A549 (cell line): ENCODE data around the gene COL1A1. TPM values are rescaled to one million over a fixed set of nuclear protein-coding genes. Genes with fewer than 3 reads are reported as not detected.

Source experiments
- ATAC-seq, 2 experiments: fragments of 200-7000 bp in 1 of 2; fragments of >200 bp in 1 of 2; cut with Nextera tagmentation in 1 of 2; cut with Tn5 transposase in 1 of 2; 3 replicates each; pipeline versions ENCODE4 v1.8.0 to v1.9.1; 2018 to 2020; ENCODE audit warnings: mild to moderate bottlenecking in 1 of 2, moderate library complexity in 1 of 2
- CTCF ChIA-PET: fragments of 300-600 bp; sonication (Branson Sonifier 250); formaldehyde crosslinking; extraction: SDS; loops from one replicate; lab custom pipeline; 2021; ENCODE audit warnings: antibody characterized with exemption, inconsistent platforms; lab: Yijun Ruan, JAX
- POLR2A ChIA-PET: fragments of 350-600 bp; formaldehyde crosslinking; extraction: SDS; loops from one replicate; lab custom pipeline; 2021; ENCODE audit warnings: antibody characterized with exemption, inconsistent platforms; lab: Yijun Ruan, JAX
- DNase-seq, 2 experiments: peaks; one replicate each; pipeline versions ENCODE4 v3.0.0 to v3.0.0-alpha.2; 2011 to 2016; ENCODE audit warnings: low read depth in 1 of 2, low spot score in 1 of 2
- FAIRE-seq: peaks from 2 replicates; lab custom pipeline; 2011; peaks lifted over from hg19 to GRCh38; lab: Jason Lieb, UNC
- H3K27ac ChIP-seq, 2 experiments: fragments of >200 bp; sonication (Bioruptor Twin); formaldehyde crosslinking; 3 replicates each; pipeline ENCODE4 v1.5.1; 2016 to 2017
- H3K4me1 ChIP-seq: fragments of >200 bp; sonication (Bioruptor Twin); formaldehyde crosslinking; 3 replicates; pipeline ENCODE4 v1.6.1; 2016
- H3K4me2 ChIP-seq: fragments of >200 bp; sonication (Bioruptor Twin); formaldehyde crosslinking; 3 replicates; pipeline ENCODE4 v1.6.1; 2016
- H3K4me3 ChIP-seq: fragments of >200 bp; sonication (Bioruptor Twin); formaldehyde crosslinking; 3 replicates; pipeline ENCODE4 v1.5.1; 2016
- H3K9me3 ChIP-seq: fragments of >200 bp; sonication (Bioruptor Twin); formaldehyde crosslinking; 3 replicates; pipeline ENCODE4 v1.6.1; 2016
- BHLHE40 ChIP-seq: IDR thresholded peaks from 2 replicates; pipeline ENCODE4 v1.6.1; 2012; ENCODE audit warnings: low read depth, low read length, inconsistent platforms
- CBX8 ChIP-seq: fragments of 200-600 bp; sonication (generic); IDR thresholded peaks from 2 replicates; pipeline ENCODE4 v1.6.1; 2016
- CEBPB ChIP-seq, 2 experiments: fragments of >200 bp in 1 of 2; sonication (Bioruptor Twin) in 1 of 2; formaldehyde crosslinking in 1 of 2; IDR thresholded peaks; 2 replicates each; pipeline ENCODE4 v1.6.1; 2012 to 2016
- CHD2 ChIP-seq: fragments of 150-350 bp; IDR thresholded peaks from 2 replicates; pipeline ENCODE4 v1.6.1; 2014; ENCODE audit warnings: low read length; ENCODE audit not compliant: partially characterized antibody
- ESRRA ChIP-seq: fragments of 150-350 bp; IDR thresholded peaks from 2 replicates; pipeline ENCODE4 v1.6.1; 2014; ENCODE audit warnings: mild to moderate bottlenecking, low read length, borderline replicate concordance
- FOSL2 ChIP-seq, 2 experiments: fragments of 450-650 bp in 1 of 2; fragments of >200 bp in 1 of 2; sonication (Bioruptor Twin) in 1 of 2; formaldehyde crosslinking; IDR thresholded peaks; 2 replicates each; pipeline versions ENCODE4 v1.5.0 to v1.6.1; 2016 to 2020; ENCODE audit warnings: mild to moderate bottlenecking in 1 of 2, moderate library complexity in 1 of 2
- HDAC2 ChIP-seq: fragments of 200-600 bp; sonication (generic); IDR thresholded peaks from 2 replicates; pipeline ENCODE4 v1.6.1; 2016
- HOXA7 ChIP-seq: fragments of 250-450 bp; sonication (Bioruptor Pico); IDR thresholded peaks from 2 replicates; pipeline ENCODE4 v1.5.0; 2020; ENCODE audit warnings: mild to moderate bottlenecking, moderate library complexity
- HOXB13 ChIP-seq: fragments of 250-450 bp; sonication (Bioruptor Pico); IDR thresholded peaks from 2 replicates; pipeline ENCODE4 v1.5.0; 2020; ENCODE audit warnings: low read depth, mild to moderate bottlenecking, moderate library complexity
- KDM1A ChIP-seq: fragments of 200-600 bp; sonication (generic); IDR thresholded peaks from 2 replicates; pipeline ENCODE4 v1.6.1; 2016; ENCODE audit warnings: low read depth, mild to moderate bottlenecking
- NFE2L2 ChIP-seq: fragments of 150-350 bp; conservative IDR thresholded peaks from 2 replicates; pipeline ENCODE4 v1.6.1; 2014; ENCODE audit warnings: low read length
- NPAS2 ChIP-seq: fragments of 250-450 bp; sonication (Bioruptor Pico); IDR thresholded peaks from 2 replicates; pipeline ENCODE4 v1.8.0; 2022; ENCODE audit warnings: mild to moderate bottlenecking, moderate library complexity, borderline replicate concordance
- NR3C1 ChIP-seq: fragments of >200 bp; sonication (Bioruptor Twin); formaldehyde crosslinking; IDR thresholded peaks from 3 replicates; pipeline ENCODE4 v1.6.1; 2017
- PHF8 ChIP-seq: fragments of 200-600 bp; sonication (generic); IDR thresholded peaks from 2 replicates; pipeline ENCODE4 v1.6.1; 2016; ENCODE audit warnings: low read depth, mild to moderate bottlenecking, antibody characterized with exemption, moderate library complexity, borderline replicate concordance
- POLR2A ChIP-seq: IDR thresholded peaks from 2 replicates; pipeline ENCODE4 v1.6.1; 2012; ENCODE audit warnings: mild to moderate bottlenecking, low read length
- RAD21 ChIP-seq, 2 experiments: fragments of >200 bp in 1 of 2; sonication (Bioruptor Twin) in 1 of 2; formaldehyde crosslinking in 1 of 2; IDR thresholded peaks in 1 of 2; conservative IDR thresholded peaks in 1 of 2; 2 replicates in 1 of 2; 3 replicates in 1 of 2; pipeline ENCODE4 v1.6.1; 2012 to 2018; ENCODE audit warnings: inconsistent platforms in 1 of 2
- RARB ChIP-seq: fragments of 250-450 bp; sonication (Bioruptor Pico); IDR thresholded peaks from 2 replicates; pipeline ENCODE4 v1.8.0; 2021; ENCODE audit warnings: mild to moderate bottlenecking, moderate library complexity
- RCOR1 ChIP-seq: fragments of 150-350 bp; IDR thresholded peaks from 2 replicates; pipeline ENCODE4 v1.6.1; 2014; ENCODE audit warnings: antibody characterized with exemption, low read length, low read depth
- RFX5 ChIP-seq: fragments of 450-650 bp; IDR thresholded peaks from 2 replicates; pipeline ENCODE4 v1.7.1; 2014; ENCODE audit warnings: antibody characterized with exemption, mild to moderate bottlenecking, moderate library complexity
- SMC3 ChIP-seq: fragments of >200 bp; sonication (Bioruptor Twin); formaldehyde crosslinking; IDR thresholded peaks from 3 replicates; pipeline ENCODE4 v1.6.1; 2018; ENCODE audit warnings: inconsistent platforms
- TP53 ChIP-seq: fragments of 250-450 bp; sonication (Bioruptor Pico); IDR thresholded peaks from 2 replicates; pipeline ENCODE4 v1.5.0; 2021; ENCODE audit warnings: mild to moderate bottlenecking, moderate library complexity
- WGBS: methylation state at CpG from one replicate; pipeline ENCODE4 v1.1.6; 2017; ENCODE audit errors: missing lambda C conversion rate; 5-methylcytosine and 5-hydroxymethylcytosine counted together
- polyA minus RNA-seq: library from RNA; depleted of rRNA, polyadenylated mRNA; stranded (reverse); fragments of >200 nt; gene quantifications from 2 replicates; pipeline ENCODE4 v1.2.3, GENCODE V29; 2011; rRNA and poly(A)+ RNA removed
- polyA plus RNA-seq, 4 experiments: library from polyadenylated mRNA; depleted of rRNA in 3 of 4; stranded (reverse); fragments of >200 nt; fragmentation: RNase III in 1 of 4; extraction: RNeasy Plus Mini Kit Qiagen cat#74134 plus additional on column Dnase treatment in 1 of 4; gene quantifications; 2 replicates in 3 of 4; 3 replicates in 1 of 4; pipeline ENCODE4 v1.2.3, GENCODE V29; 2011 to 2017
- TF ChIP-seq, protein P1 (sequence below): fragments of 200-600 bp; sonication (generic); IDR thresholded peaks from 2 replicates; pipeline ENCODE4 v1.6.1; 2016; ENCODE audit warnings: antibody characterized with exemption, mild to moderate bottlenecking, moderate library complexity
- TF ChIP-seq, protein P2 (sequence below): IDR thresholded peaks from 2 replicates; pipeline ENCODE4 v1.6.1; 2012
- TF ChIP-seq, protein P3 (sequence below): fragments of 450-650 bp; IDR thresholded peaks from 2 replicates; pipeline ENCODE4 v1.6.1; 2014; ENCODE audit warnings: antibody characterized with exemption
- TF ChIP-seq, protein P4 (sequence below): fragments of >200 bp; sonication (Bioruptor Twin); formaldehyde crosslinking; IDR thresholded peaks from 2 replicates; pipeline ENCODE4 v1.6.1; 2016
- TF ChIP-seq, protein P5 (sequence below): fragments of 250-450 bp; sonication (Bioruptor Pico); IDR thresholded peaks from 2 replicates; pipeline ENCODE4 v1.5.0; 2020; ENCODE audit warnings: low read depth, mild to moderate bottlenecking, moderate library complexity

Gene COL1A1
- polyA plus RNA-seq (2011; rRNA removed) (4.4 and 4.6 TPM in 2 replicates), polyA plus RNA-seq (2017; fragmentation: RNase III; extraction: RNeasy Plus Mini Kit Qiagen cat#74134 plus additional on column Dnase treatment) (18.1 to 34.3 TPM (median 31.6 TPM) in 3 replicates), polyA minus RNA-seq (10.9 TPM in 2 replicates)
- 14.2 and 19.6 TPM in 2 replicates for polyA plus RNA-seq (2012; cell fraction: cytosol; rRNA removed)
- 66.1 and 69.4 TPM in 2 replicates for polyA plus RNA-seq (2012; cell fraction: nucleus; rRNA removed)

DNA sequence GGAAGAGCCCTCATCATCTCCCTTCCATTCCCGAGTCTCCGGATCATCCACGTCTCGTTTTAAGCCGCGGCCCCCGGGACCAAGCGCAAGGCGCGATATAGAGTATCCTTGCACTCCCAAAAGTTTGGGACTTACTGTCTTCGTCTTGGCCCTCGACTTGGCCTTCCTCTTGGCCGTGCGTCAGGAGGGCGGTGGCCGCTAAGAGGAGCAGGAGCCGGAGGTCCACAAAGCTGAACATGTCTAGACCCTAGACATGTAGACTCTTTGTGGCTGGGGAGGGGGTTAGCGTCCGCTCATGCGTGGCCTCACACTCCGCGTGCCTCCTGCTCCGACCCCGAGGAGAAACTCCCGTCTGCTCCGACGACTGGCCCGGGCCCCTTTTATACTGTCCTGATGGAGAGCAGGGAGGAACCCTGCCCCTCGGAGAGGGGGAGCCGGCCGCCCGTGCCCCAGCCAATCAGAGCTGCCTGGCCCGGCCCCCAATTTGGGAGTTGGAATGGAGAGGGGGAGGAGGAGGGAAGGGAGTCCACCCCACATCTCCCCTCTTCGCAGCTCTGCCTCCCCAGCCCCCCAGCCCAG lies at the start of gene COL1A1:
Gene COL1A1 (minus strand): TSS at position 356 of the 579 bp plus-strand sequence. CDS start 118 bp downstream, at position 238.
- peaks cover 40% of the 10 kb centered on the region for H3K4me1 ChIP-seq
- FAIRE-seq = no peak
- H3K4me2 ChIP-seq = peak within 1 kb of the TSS; percentile 88
- H3K9me3 ChIP-seq = no peaks in the 10 kb centered on the region
- peak within 1 kb of the TSS; percentile 77 to 90 for H3K27ac ChIP-seq
- WGBS = 49% methylated on average over 34 of the region's 34 CpGs
- CTCF ChIA-PET = interaction anchor here (0.6 to 31.5 kb wide), 39 partner anchors 11 to 398 kb away, joined by 3 to 1255 read pairs (median 5); partner anchors contain the start of genes RSAD1, SGCA and TMEM92
- TF ChIP-seq RARB (CRISPR knock-in tag) = no peak
- no peak for TF ChIP-seq CEBPB (IDR thresholded peaks at IDR 0.05)
- TF ChIP-seq RCOR1 = no peak
- TF ChIP-seq KDM1A = no peak
- no peak for TF ChIP-seq NR3C1
- no peak for TF ChIP-seq POLR2A
- TF ChIP-seq, protein P1, sequence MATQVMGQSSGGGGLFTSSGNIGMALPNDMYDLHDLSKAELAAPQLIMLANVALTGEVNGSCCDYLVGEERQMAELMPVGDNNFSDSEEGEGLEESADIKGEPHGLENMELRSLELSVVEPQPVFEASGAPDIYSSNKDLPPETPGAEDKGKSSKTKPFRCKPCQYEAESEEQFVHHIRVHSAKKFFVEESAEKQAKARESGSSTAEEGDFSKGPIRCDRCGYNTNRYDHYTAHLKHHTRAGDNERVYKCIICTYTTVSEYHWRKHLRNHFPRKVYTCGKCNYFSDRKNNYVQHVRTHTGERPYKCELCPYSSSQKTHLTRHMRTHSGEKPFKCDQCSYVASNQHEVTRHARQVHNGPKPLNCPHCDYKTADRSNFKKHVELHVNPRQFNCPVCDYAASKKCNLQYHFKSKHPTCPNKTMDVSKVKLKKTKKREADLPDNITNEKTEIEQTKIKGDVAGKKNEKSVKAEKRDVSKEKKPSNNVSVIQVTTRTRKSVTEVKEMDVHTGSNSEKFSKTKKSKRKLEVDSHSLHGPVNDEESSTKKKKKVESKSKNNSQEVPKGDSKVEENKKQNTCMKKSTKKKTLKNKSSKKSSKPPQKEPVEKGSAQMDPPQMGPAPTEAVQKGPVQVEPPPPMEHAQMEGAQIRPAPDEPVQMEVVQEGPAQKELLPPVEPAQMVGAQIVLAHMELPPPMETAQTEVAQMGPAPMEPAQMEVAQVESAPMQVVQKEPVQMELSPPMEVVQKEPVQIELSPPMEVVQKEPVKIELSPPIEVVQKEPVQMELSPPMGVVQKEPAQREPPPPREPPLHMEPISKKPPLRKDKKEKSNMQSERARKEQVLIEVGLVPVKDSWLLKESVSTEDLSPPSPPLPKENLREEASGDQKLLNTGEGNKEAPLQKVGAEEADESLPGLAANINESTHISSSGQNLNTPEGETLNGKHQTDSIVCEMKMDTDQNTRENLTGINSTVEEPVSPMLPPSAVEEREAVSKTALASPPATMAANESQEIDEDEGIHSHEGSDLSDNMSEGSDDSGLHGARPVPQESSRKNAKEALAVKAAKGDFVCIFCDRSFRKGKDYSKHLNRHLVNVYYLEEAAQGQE = no peak
- no peak for TF ChIP-seq SMC3
- no peak for TF ChIP-seq CHD2
- no peak for TF ChIP-seq NFE2L2
- TF ChIP-seq FOSL2 (IDR thresholded peaks at IDR 0.05) = no peak
- no peak for TF ChIP-seq FOSL2 (CRISPR knock-in tag; IDR thresholded peaks at IDR 0.05)
- TF ChIP-seq NPAS2 (CRISPR knock-in tag) = no peak
- TF ChIP-seq HOXA7 (CRISPR knock-in tag) = no peak
- TF ChIP-seq CBX8 = no peak
- no peak for TF ChIP-seq RFX5
- TF ChIP-seq, all 56 proteins: peak for 0
- POLR2A ChIA-PET = interaction anchor here (1.2 to 2.3 kb wide), 3 partner anchors 73 to 196 kb away, joined by 4 to 24 read pairs (median 5); partner anchors contain the start of genes LRRC59 and TMEM92
- ATAC-seq (peak; percentile 1 to 2; a peak in 3 of 6 replicates), DNase-seq (no peak)
- H3K4me3 ChIP-seq = peak within 1 kb of the TSS; percentile 47

DNA sequence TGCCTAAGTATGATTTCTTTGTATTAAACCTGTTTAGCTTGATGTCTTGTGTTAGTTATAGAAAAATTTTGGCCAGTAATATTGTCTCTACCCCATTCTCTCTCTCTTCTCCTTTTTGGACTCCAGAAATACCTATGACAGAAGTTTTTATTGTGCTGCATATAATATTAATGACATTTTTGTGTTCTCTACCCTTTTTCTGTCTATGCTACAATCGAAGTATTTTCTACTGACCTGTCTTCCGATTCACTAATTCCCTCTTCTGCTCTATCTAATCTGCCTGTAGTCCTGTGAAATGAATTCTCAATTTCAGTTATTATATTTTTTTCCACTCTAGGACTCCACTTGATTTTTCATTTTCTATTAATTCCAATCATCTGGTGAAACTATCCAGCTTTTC lies 46.8 kb upstream of the COL1A1 start:
- H3K9me3 ChIP-seq = peaks cover 33% of the 10 kb centered on the region
- H3K4me3 ChIP-seq = no peak overlapping the region
- ATAC-seq (no peak), DNase-seq (no peak), FAIRE-seq (no peak)
- H3K27ac ChIP-seq = no peak overlapping the region
- POLR2A ChIA-PET = no interaction called here
- H3K4me1 ChIP-seq = no peaks in the 10 kb centered on the region
- CTCF ChIA-PET = interaction anchor here (1.0 kb wide), 1 partner anchor 9 kb away, joined by 3 read pairs; no protein-coding TSS in a partner anchor
- H3K4me2 ChIP-seq = no peak overlapping the region
- WGBS = 66% methylated on average over 2 of the region's 2 CpGs
- TF ChIP-seq, protein P2, sequence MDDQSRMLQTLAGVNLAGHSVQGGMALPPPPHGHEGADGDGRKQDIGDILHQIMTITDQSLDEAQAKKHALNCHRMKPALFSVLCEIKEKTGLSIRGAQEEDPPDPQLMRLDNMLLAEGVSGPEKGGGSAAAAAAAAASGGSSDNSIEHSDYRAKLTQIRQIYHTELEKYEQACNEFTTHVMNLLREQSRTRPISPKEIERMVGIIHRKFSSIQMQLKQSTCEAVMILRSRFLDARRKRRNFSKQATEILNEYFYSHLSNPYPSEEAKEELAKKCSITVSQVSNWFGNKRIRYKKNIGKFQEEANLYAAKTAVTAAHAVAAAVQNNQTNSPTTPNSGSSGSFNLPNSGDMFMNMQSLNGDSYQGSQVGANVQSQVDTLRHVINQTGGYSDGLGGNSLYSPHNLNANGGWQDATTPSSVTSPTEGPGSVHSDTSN = no peak
- TF ChIP-seq TP53 (CRISPR knock-in tag) = no peak
- no peak for TF ChIP-seq ESRRA
- no peak for TF ChIP-seq BHLHE40
- TF ChIP-seq, protein P3, sequence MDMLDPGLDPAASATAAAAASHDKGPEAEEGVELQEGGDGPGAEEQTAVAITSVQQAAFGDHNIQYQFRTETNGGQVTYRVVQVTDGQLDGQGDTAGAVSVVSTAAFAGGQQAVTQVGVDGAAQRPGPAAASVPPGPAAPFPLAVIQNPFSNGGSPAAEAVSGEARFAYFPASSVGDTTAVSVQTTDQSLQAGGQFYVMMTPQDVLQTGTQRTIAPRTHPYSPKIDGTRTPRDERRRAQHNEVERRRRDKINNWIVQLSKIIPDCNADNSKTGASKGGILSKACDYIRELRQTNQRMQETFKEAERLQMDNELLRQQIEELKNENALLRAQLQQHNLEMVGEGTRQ = no peak
- TF ChIP-seq, protein P4, sequence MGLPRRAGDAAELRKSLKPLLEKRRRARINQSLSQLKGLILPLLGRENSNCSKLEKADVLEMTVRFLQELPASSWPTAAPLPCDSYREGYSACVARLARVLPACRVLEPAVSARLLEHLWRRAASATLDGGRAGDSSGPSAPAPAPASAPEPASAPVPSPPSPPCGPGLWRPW = no peak
- TF ChIP-seq, protein P1 = no peak
- TF ChIP-seq PHF8 = no peak
- no peak for TF ChIP-seq HOXB13 (CRISPR knock-in tag)
- TF ChIP-seq, protein P5, sequence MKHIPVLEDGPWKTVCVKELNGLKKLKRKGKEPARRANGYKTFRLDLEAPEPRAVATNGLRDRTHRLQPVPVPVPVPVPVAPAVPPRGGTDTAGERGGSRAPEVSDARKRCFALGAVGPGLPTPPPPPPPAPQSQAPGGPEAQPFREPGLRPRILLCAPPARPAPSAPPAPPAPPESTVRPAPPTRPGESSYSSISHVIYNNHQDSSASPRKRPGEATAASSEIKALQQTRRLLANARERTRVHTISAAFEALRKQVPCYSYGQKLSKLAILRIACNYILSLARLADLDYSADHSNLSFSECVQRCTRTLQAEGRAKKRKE (CRISPR knock-in tag) = no peak
- TF ChIP-seq HDAC2 = no peak
- TF ChIP-seq RAD21 (conservative IDR thresholded peaks at IDR 0.05 in 1 of 2, IDR thresholded peaks at IDR 0.05 in 1 of 2) = no peak
